TTC549 (cell line): ENCODE measurements around the gene GRN.
"Not testable (repeated sequence)": the region's sequence is repeated elsewhere in the genome, so short reads cannot be mapped to it uniquely, and the experiment has no call there.

Experiments
- FAIRE-seq: peaks from 2 replicates; lab custom pipeline; 2012; peaks lifted over from hg19 to GRCh38; lab: Jason Lieb, UNC

The GRN gene

DNA sequence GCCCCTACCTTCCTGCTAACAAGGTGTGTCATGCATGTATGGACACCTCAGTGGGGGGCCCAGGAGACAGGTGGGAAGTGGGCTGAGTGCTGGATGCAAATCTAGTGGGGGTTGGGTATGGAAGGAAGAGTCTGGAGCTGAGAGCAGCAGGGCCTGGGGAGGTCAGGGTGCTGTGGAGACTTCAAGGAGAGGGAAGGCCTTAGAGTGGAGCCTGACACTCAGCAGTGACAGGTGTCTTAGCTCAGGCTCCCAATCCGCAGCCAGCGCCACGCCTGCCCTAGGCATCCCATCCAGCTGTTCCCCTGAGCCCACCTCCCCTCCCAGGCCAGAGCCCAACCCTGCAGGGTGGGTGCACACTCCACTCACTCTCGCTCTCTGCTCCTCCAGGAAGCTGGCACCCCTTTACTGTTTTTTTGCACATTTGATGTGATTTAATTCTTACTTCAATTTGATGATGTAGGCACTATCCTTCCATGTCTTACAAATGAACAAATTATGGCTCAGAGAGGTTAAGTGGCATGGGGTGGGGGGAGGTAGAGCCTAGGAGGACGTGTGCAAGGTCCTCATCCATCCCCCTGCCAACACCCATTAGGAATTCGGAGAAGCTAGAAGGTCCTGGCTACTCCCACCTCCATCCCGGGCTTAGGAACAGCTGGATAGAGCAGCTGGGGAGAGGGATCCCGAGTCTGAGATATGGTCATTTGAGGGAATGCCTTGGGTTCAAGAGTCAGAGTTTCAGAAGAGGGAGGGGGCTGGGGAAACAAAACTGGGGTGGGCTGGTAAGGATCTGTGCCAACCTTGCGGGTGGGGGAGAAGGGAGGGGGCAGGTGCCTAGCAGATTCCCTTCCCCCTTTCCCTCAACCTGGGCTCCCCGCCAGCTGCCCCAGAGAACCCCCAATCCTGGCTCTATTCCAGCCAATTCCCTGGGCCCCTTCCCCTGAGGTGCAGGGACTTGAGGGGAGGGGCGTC, 16.5 kb downstream of the GRN start:
- FAIRE-seq: no peak

DNA sequence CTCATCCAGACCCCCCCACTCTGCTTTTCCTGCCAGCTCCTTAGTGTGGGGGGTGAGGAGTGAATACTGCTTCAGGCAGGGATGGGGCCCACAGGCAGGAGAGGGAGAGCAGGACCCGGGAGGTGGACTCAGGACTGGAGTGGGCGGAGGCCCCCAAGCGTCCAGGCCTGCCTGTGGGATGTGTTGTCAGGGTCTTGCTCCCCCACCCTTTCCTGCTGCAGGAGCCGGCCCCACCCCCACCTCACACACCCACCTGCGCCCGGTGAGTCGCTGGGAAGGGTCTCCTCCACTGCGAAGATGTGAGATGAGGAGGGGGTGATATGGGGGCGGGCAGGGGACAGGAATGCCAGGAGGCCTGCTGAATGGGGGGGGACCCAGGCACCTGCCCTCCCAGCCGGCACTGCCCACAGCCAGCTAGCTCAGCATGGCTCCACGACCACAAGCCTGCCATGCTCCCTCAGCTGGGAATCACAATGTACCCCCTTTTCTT, 17.4 kb downstream of the GRN start:
- FAIRE-seq: no peak

- FAIRE-seq: no peak
Measured at GRCh38 chr17:44362949-44363612, 18.0 kb downstream of the GRN start.

- FAIRE-seq: no peak
Measured at GRCh38 chr17:44363613-44364159, 18.6 kb downstream of the GRN start, which contains the start of gene FAM171A2. TSS of gene FAM171A2 (minus strand) at chr17:44363853. CDS start at chr17:44363714, 139 bp downstream.

- FAIRE-seq: not testable (repeated sequence)
Measured at GRCh38 chr17:44365051-44365450, 19.9 kb downstream of the GRN start.

- no peak for FAIRE-seq
Measured at GRCh38 chr17:44367231-44367979, 22.3 kb downstream of the GRN start.

DNA sequence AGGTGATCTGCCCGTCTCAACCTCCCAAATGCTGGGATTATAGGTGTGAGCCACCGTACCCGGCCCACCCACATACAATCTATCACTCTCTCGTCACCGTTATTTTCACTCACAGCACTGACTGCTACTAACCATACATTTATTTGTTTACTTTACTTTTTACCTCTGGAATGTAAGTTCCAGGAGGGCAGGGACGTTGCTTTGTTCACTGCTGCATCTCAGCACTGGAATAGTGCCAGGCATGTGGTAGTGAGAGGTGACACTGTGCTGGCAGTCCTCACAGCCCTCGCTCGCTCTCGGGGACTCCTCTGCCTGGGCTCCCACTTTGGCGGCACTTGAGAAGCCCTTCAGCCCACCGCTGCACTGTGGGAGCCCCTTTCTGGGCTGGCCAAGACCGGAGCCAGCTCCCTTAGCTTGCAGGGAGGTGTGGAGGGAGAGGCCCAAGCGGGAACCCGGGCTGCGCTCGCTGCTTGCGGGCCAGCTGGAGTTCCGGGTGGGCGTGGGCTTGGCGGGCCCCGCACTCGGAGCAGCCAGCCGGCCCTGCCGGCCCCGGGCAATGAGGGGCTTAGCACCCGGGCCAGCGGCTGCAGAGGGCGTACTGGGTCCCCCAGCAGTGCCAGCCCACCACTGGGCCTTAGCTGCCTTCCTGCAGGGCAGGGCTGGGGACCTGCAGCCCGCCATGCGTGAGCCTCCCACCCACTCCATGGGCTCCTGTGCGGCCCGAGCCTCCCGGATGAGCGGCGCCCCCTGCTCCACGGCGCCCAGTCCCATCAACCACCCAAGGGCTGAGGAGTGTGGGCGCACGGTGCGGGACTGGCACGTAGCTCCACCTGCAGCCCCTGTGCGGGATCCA, 23.5 kb downstream of the GRN start:
- FAIRE-seq: not testable (repeated sequence)

- not testable (repeated sequence) for FAIRE-seq
Measured at GRCh38 chr17:44369414-44370023, 24.4 kb downstream of the GRN start.

GRCh38 chr17:44372036-44372435, 26.9 kb downstream of the GRN start:
- FAIRE-seq: no peak

- FAIRE-seq: no peak
Measured at GRCh38 chr17:44374306-44375195, 29.4 kb downstream of the GRN start.

DNA sequence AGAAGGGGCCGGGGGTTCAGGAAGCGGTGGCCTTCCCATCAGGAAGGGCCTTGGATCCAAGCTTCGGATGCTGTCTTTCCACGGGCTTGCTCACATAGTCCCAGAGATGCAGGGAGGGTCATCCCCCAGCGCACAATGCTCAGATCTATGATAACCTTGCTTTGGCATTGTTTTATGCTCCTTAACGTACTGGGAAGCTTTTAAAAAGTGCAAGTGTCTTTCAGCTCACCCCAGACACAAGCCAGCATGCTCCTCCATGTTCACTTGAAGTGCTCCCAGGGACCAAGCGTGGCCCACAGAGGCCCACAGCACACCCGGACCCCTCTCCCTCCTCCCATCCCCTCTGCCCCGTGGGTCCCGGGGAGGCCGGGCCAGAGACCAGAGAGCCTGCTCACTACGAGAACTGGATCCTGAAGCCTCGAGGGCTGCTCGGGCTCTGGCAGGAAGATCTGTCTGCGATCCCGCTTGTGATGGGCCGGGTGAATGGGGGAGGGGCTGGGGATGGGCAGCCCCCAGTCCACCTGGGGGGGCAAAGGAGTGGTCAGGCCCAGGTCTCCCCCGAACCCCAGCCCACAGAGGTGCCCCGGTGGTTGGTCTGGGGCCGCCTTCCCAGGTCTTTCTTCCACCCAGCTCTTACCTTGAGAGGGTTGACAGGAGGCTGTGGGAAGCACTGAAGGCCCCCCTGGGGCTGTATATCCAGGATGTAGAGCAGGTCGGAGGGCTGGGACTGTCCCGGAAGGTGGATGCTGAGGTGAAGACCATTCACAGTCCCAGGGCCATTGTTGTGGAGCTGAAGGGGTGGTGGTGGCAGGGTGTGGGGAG, 30.3 kb downstream of the GRN start:
- FAIRE-seq: no peak

GRCh38 chr17:44376124-44376523, 31.0 kb downstream of the GRN start:
- no peak for FAIRE-seq

DNA sequence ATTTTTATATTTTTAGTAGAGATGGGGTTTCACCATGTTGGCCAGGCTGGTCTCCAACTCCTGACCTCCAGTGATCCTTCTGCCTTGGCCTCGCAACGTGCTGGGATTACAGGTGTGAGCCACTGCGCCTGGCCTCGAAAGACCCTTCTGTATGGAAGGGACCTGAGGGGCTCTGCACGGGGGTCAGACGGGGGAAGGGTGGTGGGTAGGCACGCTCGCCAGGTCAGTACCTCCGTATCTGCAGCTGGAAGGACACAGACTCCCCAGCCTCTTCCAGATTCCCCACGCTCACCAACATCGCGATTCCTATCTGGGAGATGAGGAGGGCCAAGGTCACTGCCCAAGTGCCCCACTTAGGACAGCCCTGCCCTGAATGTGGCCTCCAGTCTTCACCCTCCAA, 31.7 kb downstream of the GRN start:
- FAIRE-seq: no peak

- FAIRE-seq: no peak
Measured at GRCh38 chr17:44378171-44378705, 33.1 kb downstream of the GRN start.

DNA sequence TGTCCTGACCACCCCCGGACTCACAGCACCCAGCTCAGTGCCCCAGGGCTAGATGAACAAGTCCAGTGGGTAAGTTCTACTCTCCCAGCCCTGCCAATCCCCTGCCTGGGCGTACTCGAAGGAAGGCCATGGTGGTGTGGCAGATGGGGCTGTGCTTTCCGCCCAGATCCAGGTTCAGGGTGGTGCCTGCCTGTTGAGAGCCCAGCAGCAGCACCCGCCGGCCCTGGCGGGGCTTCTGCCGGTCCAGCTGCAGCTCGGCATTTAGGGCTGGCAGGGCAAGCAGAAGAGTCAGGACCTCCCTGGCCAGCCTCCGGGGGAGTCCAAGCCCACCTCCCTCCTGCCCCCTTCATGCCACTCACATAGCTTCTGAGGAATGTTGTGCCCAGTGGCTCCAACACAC, 34.8 kb downstream of the GRN start:
- FAIRE-seq: no peak

GRCh38 chr17:44380767-44381166, 35.7 kb downstream of the GRN start:
- FAIRE-seq: no peak

- FAIRE-seq: no peak
Measured at GRCh38 chr17:44381810-44382305, 36.8 kb downstream of the GRN start.

DNA sequence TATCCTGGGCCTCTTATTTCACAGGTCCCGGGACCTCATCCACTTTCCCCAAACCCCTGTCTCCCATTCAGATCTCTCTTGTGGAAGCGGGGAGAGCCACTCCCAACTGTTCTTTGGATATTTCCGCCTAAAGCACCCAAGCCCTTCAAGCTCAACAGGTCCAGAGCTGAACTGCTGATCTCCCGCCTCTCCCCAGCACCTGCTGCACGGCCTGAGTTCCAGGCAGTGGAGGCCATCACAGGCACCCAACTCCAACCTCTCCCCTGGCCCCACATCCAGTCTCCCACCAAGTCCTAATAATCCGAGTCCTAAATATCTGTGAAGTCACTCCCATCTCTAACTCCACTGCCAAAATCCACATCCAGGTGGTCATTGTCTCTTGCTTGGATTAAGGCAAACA, 37.8 kb downstream of the GRN start:
- no peak for FAIRE-seq
